HUES6 (cell line): ENCODE data around the gene AP1AR.

Experiments used
- H3K27ac ChIP-seq: 2 replicates; pipeline ENCODE4 v1.7.0; 2013; ENCODE audit warnings: low read depth, mild to moderate bottlenecking, low read length, inconsistent platforms
- H3K27me3 ChIP-seq: 2 replicates; pipeline ENCODE4 v1.6.1; 2013; ENCODE audit warnings: low read length; ENCODE audit not compliant: control insufficient read depth, insufficient read depth
- H3K36me3 ChIP-seq: 2 replicates; pipeline ENCODE4 v1.6.1; 2013; ENCODE audit warnings: low read length; ENCODE audit not compliant: control insufficient read depth, insufficient read depth
- H3K4me1 ChIP-seq: 2 replicates; pipeline ENCODE4 v1.6.1; 2013; ENCODE audit warnings: low read length; ENCODE audit not compliant: control insufficient read depth, insufficient read depth
- H3K4me3 ChIP-seq: 2 replicates; pipeline ENCODE4 v1.5.1; 2013; ENCODE audit warnings: low read depth, low read length
- H3K9ac ChIP-seq: one replicate; pipeline ENCODE4 v1.6.1; 2013; ENCODE audit warnings: mild to moderate bottlenecking, low read length
- H3K9me3 ChIP-seq: 2 replicates; pipeline ENCODE4 v1.6.1; 2013; ENCODE audit warnings: low read depth, low read length; ENCODE audit not compliant: control insufficient read depth, insufficient read depth

AP1AR gene

GRCh38 chr4:112257098-112257497 is 25.5 kb downstream of the AP1AR start:
- peaks cover 7% of the 10 kb centered on the region; the same call in 1 of the 2 replicates for H3K4me1 ChIP-seq
- H3K9ac ChIP-seq = no peak overlapping the region
- peaks cover 27% of the 10 kb centered on the region for H3K36me3 ChIP-seq
- H3K4me3 ChIP-seq = no peak overlapping the region
- no peaks in the 10 kb centered on the region for H3K9me3 ChIP-seq
- H3K27ac ChIP-seq = no peak overlapping the region
- no peaks in the 10 kb centered on the region for H3K27me3 ChIP-seq

GRCh38 chr4:112266823-112267222 is 35.2 kb downstream of the AP1AR start:
- no peaks in the 10 kb centered on the region for H3K9me3 ChIP-seq
- H3K27me3 ChIP-seq = no peaks in the 10 kb centered on the region
- no peak overlapping the region for H3K9ac ChIP-seq
- no peak overlapping the region for H3K4me3 ChIP-seq
- no peak overlapping the region for H3K27ac ChIP-seq
- H3K4me1 ChIP-seq = peaks cover 16% of the 10 kb centered on the region
- peaks cover 37% of the 10 kb centered on the region for H3K36me3 ChIP-seq

- Histone ChIP-seq H3K9ac (no peak overlapping the region), H3K9me3 (peaks cover 5% of the 10 kb centered on the region; the same call in 1 of the 2 replicates), H3K27ac (no peak overlapping the region), H3K4me1 (peaks cover 16% of the 10 kb centered on the region), H3K27me3 (no peaks in the 10 kb centered on the region), H3K4me3 (no peak overlapping the region), H3K36me3 (peaks cover 20% of the 10 kb centered on the region; the same call in 1 of the 2 replicates)
These were observed 38.5 kb downstream of the AP1AR start for GRCh38 chr4:112270051-112270450.

GRCh38 chr4:112270640-112271421 is 39.2 kb downstream of the AP1AR start:
- Histone ChIP-seq H3K27ac (no peak overlapping the region), H3K36me3 (peaks cover 16% of the 10 kb centered on the region; the same call in 1 of the 2 replicates), H3K4me3 (no peak overlapping the region), H3K9me3 (peaks cover 5% of the 10 kb centered on the region; the same call in 1 of the 2 replicates), H3K27me3 (no peaks in the 10 kb centered on the region), H3K4me1 (peaks cover 16% of the 10 kb centered on the region), H3K9ac (no peak overlapping the region)

GRCh38 chr4:112272292-112272691 is 40.7 kb downstream of the AP1AR start:
- H3K9ac ChIP-seq = no peak overlapping the region
- no peak overlapping the region for H3K4me3 ChIP-seq
- H3K27me3 ChIP-seq = no peaks in the 10 kb centered on the region
- peaks cover 16% of the 10 kb centered on the region for H3K4me1 ChIP-seq
- peaks cover 10% of the 10 kb centered on the region; the same call in 1 of the 2 replicates for H3K36me3 ChIP-seq
- H3K9me3 ChIP-seq = peaks cover 5% of the 10 kb centered on the region; the same call in 1 of the 2 replicates
- H3K27ac ChIP-seq = no peak overlapping the region

- no peaks in the 10 kb centered on the region for H3K27me3 ChIP-seq
- H3K9me3 ChIP-seq = peaks cover 5% of the 10 kb centered on the region; the same call in 1 of the 2 replicates
- no peak overlapping the region for H3K9ac ChIP-seq
- no peaks in the 10 kb centered on the region for H3K36me3 ChIP-seq
- no peak overlapping the region for H3K4me3 ChIP-seq
- H3K27ac ChIP-seq = no peak overlapping the region
- peaks cover 16% of the 10 kb centered on the region for H3K4me1 ChIP-seq
These were observed 43.4 kb downstream of the AP1AR start for GRCh38 chr4:112274959-112275358.

- Histone ChIP-seq H3K36me3 (no peaks in the 10 kb centered on the region), H3K27ac (no peak overlapping the region), H3K27me3 (no peaks in the 10 kb centered on the region), H3K9me3 (peaks cover 7% of the 10 kb centered on the region), H3K4me1 (peaks cover 6% of the 10 kb centered on the region), H3K4me3 (no peak overlapping the region), H3K9ac (no peak overlapping the region)
These were observed 44.5 kb downstream of the AP1AR start for GRCh38 chr4:112276113-112276512.

GRCh38 chr4:112277220-112277619 is 45.6 kb downstream of the AP1AR start:
- peaks cover 15% of the 10 kb centered on the region for H3K9me3 ChIP-seq
- no peak overlapping the region for H3K9ac ChIP-seq
- no peaks in the 10 kb centered on the region for H3K27me3 ChIP-seq
- no peak overlapping the region for H3K4me3 ChIP-seq
- no peaks in the 10 kb centered on the region for H3K4me1 ChIP-seq
- H3K36me3 ChIP-seq = no peaks in the 10 kb centered on the region
- no peak overlapping the region for H3K27ac ChIP-seq

GRCh38 chr4:112277705-112278448 is 46.3 kb downstream of the AP1AR start:
- Histone ChIP-seq H3K4me1 (no peaks in the 10 kb centered on the region), H3K36me3 (no peaks in the 10 kb centered on the region), H3K9me3 (peaks cover 16% of the 10 kb centered on the region), H3K9ac (no peak overlapping the region), H3K27me3 (no peaks in the 10 kb centered on the region), H3K4me3 (no peak overlapping the region), H3K27ac (no peak overlapping the region)

GRCh38 chr4:112279025-112279881 is 47.7 kb downstream of the AP1AR start:
- no peaks in the 10 kb centered on the region for H3K4me1 ChIP-seq
- no peak overlapping the region for H3K4me3 ChIP-seq
- H3K36me3 ChIP-seq = no peaks in the 10 kb centered on the region
- H3K27ac ChIP-seq = no peak overlapping the region
- no peaks in the 10 kb centered on the region for H3K27me3 ChIP-seq
- peaks cover 16% of the 10 kb centered on the region for H3K9me3 ChIP-seq
- no peak overlapping the region for H3K9ac ChIP-seq
